NCI-H748 treated with DMSO at 0.1 percent for 48 hours (cell line): Measurements from ENCODE around the gene GALNT18.

Source experiments
- DNase-seq: peaks from one replicate; lab custom pipeline; 2025; lab: John Stamatoyannopoulos, UW

The GALNT18 gene

DNA sequence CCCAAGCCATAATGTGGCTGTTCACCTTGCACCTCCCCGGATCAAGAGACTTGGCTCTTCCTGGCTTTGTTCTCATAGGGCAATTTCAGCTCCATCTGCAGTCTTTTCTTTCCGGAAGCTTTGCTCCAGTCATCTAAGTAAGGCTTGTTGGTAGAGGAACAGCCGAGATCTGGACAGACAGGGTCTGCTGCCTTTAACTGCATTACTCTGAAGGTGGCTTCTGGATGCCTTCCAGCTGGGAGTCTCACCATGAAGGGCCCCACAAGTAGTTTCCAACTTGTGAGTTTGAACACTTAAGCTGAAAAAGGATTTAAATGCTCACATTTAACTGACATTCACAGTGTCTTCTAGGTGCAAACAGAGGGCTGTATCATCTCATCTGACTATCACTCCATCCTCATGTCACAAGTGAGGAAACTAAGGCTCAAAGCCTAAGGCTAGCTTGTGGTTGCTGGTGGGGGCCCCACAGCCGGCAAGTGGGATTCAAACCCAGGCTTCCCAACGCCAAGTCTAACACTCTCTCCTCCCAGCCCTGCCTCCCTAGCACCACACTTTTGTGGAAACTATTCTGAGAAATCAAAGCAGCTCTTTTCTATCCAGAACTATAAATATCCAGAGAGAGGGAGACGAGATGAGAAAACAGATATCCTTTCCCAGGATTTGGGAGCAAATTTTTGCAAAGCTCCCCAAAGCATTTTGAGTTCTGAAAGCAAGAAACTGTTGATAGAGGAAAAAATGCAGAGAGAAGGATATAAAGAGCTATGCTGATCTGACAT lies 58.4 kb downstream of the GALNT18 start:
- no peak for DNase-seq

DNA sequence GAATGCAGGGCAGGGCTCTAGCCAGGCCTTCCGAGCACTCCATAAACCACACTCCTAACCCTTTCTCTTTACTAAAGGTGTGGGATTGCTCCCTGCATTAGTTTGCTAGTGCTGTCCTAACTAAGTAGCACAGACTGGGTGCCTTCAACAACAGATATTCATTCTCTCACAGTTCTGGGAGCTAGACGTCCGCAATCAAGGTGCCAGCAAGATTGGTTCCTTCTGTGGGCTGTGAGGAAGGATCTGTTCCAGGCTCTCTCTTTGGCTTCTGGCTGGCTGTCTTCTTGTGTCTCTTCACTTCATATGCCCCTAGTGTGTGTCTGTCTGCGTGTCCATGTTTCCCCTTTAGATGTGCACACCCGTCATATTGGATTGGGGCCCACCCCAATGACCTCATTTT lies 59.8 kb downstream of the GALNT18 start:
- DNase-seq: no peak

DNA sequence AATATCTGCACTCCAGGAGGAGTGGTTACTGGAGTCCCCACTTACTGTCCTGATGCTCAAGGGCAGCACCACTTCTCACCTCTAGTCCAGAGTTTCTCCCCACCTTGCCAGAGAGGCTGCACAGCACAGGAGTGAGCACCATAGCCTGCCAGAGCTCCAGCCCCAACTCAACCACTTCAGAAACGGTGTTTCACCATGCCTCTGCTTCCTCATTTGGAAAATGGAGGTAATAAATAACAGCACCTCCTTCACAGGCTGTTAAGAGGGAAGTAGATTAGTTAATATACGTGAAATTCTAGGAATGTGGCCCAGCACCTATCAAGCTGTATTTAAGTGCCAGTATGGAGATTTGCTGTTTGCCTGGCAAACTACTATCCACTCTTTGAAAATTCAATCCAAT lies 63.0 kb downstream of the GALNT18 start:
- DNase-seq: no peak

DNA sequence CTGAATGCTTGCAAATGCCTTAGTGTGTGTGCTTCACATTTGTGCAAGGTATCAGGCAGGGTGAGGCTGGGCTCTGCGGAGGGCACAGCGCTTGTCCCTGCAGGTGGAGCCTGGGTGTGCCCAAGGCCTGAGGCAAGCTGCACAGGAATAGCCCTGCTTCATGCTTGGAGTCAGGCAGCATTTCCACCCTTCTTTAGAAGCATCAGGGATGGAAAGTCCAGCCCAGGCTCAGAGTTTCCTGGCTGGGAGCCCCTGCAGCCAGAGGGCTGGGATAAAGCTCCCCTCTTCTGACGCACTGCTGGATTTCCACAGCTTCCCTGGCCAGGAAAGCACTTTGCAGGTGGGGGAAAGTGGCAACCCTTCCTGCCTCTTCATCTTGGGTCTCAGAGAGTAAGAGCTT lies 63.4 kb downstream of the GALNT18 start:
- DNase-seq: no peak

DNA sequence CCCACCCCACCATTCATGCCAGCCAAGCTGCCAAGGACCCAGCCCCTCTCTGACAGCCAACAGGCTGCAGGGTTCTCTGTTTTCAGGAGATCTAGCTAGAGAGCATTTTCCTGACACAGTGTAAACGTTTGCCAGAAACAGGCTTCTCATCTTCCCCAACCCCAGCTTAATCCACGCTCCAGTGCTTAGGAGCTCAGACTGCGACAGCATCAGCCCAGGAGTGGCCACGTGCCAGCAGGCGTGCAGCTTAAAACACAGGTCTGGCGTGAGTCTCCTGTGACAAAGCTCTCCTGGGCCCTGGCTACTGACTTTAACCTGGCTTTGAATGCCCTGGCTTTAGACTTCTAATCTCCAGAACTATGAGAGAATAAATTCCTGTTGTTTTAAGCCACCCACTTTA lies 66.6 kb downstream of the GALNT18 start:
- DNase-seq: no peak

DNA sequence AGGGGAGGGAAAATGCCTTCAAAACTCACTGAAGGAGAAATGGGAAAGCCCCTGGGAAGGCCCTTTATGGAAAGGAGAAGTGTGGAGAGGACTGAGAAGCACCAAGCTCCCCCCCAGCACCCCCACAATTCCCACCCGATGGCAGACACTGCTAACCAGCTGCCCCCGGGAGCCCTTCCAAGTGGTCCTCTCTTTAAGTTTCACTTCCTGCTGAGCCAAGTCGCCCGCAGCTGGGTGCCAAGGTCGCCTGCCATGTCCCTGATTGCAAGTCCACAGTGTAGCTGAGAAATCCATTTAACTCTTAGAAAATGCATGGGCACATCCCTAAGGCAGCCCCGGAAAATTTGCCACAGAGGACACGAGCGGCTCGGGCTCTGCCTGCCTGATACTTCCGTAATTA lies 68.2 kb downstream of the GALNT18 start:
- DNase-seq: no peak

DNA sequence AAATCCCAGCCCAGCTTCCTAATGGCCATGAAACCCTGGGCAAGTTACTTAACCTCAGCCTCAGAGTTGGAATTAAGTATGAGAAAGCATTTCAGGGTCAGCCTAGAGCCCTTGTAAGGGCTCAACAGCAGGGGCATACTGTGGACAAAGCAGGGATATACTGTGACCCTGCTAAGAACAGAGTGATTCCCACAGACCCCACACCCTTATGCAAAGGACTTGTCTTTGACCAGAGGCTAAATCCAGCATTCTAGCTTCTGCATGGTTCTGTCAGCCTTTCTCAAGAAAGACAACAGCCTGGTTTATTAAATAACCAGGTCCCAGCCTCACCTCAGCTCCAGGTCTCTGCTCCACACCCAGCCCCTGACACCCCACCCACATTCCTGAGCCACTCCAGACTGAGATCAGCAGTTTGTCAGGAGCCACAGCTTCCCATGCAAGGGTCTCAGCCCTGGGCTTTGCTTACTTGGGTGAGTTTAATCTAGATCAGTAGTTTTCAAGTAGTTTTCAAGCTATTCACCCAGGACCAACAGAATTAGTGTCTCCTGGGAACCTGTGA lies 69.2 kb downstream of the GALNT18 start:
- DNase-seq: no peak

DNA sequence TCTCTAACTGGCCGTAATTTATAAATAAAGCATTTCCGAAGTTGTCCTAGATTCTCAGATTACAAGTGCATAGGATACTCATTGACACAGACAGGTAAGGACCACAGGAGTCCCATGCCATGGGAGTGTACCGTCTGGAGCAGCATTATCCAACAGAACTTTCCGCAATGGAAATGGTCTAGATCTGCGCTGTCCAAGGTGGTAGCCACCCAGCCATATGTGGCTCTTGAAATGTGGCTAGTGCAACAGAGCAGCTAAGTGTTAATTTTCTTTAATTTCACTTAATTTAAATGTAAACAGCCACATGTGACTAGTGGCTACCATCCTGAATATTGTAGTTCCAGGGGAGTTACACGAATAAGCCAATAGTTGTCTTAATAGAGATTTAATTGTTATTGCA lies 71.3 kb downstream of the GALNT18 start:
- no peak for DNase-seq

DNA sequence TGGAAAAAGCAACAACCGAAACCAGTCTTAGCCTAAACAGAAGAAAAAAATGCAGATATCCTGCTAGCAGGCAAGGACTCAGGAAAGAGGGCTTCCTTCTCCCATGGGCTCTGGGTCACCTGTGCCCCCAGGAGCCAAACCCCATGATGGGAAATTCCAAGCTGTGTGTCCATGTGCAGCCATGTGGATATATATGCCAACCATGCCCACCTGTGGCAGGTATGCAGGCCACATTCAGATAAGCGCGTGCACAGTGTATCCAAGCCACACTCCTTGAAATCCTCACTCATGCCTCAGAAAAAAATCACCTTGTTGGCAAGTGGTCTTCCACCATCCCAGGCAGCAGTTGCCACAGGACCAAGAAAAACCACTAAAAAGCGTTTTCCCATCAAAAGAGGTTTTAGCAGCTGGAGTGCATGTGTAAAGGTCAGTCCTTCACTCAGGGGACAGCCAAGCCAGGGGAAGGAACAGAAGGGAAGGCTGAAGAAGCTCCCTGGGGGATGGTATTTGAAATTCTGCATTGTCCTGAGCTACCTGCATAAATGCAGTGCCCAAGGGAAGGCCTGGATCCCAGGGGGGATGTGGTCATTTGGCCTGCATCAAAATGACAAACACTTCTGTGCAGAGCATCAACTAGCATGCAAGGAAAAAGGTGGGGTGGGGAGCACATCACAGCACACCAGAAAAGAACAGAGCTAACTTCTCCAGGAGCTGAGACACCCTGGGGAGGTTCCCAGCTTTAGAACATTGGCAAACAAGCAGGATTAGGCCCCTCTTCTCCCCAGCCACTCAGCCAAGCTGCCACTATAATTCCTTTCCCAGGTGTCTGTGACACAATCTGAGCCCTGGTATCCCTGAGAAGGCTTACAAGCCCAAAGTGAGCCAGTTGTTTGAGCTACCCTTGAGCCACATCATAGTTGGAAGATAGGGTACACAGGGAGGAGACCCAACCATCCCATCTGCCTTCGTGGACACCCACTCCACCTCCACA lies 76.2 kb downstream of the GALNT18 start:
- DNase-seq: no peak

DNA sequence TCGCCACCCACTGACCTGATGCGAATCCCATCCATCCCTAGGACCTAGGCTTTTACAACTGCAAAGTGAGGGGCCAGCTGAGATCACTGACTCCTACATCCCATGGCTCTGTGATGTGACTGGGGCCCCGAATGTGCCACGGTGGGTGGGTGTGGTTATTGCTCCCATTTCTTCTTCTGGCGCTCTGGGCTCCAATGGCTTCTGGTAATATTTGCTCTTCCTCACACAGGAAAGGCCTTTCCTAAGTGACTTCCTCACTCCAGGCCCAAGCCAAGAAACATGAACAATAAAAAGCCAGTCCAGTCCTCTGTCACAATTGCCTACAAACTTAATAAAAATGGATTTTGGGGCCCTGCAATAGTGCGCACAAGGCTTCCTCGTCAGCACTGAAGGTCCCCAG lies 78.1 kb downstream of the GALNT18 start:
- DNase-seq: no peak

DNA sequence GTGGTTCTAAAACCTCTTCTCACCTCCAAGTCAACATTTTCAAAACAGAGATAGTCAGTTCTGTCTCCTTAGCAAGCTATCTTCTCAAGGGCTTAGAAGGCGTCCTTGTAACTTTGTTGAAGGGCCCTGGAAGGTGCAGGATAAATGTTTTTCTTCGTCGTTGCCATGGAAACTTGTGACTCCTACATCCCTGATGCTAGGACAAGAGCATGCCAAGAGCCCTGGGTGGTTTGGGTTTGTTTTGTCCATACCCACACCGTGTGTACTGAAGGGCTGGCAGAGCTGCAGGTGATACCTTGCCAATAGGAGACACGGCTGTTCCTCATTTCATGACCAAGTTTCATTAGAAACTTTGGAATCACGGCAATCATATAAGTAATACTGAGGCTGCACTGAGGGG lies 81.6 kb downstream of the GALNT18 start:
- DNase-seq: no peak

DNA sequence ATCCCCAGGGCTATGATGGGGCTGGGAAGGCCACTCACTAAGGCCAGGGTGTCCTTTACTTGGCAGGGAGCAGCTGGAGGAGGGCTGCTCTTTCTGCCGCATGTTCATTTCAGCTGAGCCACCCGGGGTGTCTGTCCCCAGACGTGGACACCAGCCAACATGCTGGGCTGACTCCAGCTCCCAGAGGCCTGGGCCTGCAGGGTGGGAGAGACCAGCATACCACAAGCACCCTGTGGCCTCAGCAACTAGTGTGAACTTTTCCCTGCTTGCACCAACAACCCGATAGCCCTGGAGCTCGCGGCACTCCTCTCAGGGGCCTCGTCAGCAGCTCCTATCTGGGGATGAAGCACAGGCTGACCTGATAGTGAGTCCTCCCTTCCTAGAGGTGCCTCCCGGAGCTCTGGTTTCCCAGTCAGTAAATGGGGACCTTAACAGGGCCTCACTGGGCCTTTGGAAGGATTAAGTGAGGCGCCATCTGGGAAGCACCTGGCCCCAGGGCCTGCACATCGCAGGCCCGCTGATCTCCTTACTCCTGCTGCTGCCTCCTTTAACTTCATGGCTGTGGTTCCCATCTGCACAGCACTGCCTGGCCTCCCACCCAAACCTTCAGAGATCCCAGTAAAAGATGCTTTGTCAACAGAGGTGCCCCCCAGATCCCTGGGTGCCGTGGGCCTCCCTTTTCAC lies 83.4 kb downstream of the GALNT18 start:
- DNase-seq: no peak

DNA sequence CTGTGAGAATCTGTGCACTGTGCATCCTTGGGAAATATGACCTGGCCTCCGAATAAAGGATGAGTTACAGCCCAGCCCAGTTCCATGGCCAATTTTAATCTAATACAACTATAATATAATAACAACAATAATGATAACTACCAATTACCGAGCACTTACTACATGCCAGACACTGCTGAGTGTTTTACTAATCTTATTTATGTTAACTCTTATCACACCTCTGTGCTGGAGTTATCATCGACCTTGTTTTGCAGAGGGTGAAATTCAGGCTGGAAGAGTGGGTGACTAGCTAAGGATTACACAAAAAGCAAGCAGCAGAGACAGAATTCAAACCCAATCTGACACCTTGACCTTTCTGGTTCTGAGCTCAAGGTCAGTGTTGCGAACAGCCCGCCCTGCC lies 83.9 kb downstream of the GALNT18 start:
- no peak for DNase-seq

DNA sequence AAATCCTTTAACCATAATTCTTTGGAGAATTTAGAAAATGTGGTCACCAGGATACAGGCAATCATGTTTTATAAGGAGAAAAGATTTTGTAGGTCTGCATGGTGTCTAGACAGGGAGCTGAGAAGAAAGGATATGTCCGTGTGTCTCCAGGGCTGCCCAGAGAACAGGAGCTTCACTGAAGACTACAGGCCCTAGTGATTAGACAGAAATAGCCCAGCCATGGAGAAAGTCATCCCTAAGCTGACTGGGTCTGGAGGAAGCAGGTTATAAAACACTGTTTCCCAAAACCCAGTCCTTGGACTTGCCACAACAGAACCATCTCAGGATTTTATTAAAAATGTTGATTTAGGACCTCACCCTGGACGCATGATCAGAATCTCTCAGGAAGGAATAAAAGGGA lies 84.4 kb downstream of the GALNT18 start:
- no peak for DNase-seq

DNA sequence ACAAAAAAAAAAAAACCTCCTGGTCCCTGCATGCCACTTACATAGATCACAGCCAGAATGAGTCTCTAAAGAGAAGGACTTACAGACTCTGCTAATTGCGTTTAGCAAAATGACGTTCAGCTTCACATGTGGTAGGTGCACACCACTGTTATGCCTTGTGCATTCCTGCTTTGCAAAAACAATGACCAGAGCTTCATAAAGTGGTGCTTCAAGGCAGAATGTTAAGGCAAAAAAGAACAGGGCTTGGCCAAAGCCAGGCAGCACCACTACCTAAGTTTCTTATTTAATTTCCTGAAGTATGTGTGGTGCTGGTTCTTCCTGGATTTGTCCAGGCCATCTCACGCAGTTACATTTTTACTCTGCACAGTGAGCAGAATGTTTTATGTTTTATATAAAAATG lies 85.2 kb downstream of the GALNT18 start:
- no peak for DNase-seq

DNA sequence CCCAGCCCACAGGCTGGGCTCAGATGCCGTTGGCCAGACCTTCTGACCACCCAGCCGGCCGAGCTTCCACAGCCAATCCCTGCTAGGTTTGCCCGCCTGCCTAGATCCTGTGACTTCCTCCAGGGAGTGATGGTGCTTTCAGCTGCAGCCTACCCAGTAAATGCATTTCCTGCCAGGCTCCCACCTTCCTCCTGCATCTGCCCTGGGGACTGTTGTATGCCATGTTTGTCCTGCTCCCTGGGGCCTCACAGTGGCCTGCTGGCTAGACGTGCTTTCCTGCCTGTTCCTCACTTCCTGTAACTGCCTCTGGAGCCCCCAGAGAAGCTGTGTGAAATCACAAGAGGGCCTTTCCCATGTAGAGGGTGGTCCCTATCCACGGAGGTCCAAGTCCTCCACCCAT lies 86.2 kb downstream of the GALNT18 start:
- DNase-seq: no peak

DNA sequence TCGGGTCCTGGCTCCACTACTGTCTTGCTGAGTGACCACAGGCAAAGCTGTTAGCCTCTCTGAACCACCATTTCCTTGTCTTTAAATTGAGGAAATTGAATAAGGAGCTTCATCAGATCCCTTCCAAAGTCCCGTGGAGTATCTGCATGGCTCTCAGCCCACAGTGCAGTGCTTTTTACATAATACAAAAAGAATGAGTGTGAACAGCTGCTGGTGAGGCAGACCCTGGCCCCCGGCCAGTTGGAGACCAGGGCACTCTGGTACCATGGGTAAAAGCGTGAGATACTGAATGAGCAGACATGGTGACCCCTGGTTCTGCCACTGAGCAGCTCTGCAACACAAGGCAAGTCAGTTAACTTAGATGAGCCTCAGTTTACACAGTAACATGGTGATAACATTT lies 86.8 kb downstream of the GALNT18 start:
- DNase-seq: no peak

DNA sequence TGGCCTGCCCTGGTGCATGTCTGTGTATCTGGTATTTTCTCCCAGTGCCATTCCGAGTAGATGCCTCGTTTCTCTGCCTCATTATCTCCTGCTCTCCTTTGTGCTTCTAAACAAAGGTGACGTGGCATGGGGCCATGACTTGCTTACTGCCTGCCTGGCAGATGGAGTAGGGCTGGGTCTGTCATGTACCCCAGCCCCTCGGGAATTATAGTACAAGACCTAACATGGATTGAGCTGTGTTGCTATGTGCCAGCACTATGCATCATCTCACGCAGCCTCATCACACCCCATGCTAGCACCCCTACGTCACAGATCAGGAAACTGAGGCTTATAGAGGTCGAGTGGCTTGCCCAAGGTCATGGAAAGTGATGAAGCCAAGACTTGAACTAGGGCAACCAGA lies 88.1 kb downstream of the GALNT18 start:
- no peak for DNase-seq

DNA sequence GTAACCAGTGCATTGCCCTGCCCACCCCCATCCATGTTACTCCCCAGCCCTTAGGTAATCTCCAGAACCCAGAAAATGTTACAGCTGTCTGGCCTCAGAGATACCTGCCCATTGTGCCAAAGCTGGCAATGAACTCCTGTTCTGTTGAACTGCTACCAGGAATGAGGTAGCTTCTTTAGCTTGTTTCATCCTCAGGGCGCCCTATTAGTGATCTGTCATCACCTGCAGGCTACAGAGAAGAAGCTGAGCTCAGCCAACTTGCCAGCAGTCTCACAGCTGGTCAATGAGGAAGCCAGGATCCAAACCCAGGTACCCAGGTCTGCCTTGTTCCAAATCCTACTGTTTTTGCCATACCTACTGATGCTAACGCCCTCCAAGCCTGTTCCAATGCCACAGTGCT lies 88.7 kb downstream of the GALNT18 start:
- no peak for DNase-seq

DNA sequence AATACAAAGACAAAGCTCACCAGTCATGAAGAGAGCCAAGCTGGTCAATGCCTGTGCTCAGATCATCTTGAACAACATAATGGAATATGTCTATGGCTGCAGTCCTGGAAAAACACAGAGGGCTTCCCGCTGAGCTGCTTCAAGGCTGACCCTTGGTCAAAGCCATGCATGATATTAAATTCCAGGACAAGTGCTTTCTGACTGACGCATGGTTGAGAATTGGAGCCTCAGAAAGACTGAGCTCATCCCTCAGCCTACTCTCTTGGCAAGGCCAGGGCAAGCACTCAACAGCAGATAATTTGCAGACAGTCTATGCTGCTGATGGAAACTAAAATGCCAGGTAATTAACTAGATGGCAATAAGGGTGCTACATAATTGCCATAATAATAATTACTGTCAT lies 89.2 kb downstream of the GALNT18 start:
- no peak for DNase-seq

DNA sequence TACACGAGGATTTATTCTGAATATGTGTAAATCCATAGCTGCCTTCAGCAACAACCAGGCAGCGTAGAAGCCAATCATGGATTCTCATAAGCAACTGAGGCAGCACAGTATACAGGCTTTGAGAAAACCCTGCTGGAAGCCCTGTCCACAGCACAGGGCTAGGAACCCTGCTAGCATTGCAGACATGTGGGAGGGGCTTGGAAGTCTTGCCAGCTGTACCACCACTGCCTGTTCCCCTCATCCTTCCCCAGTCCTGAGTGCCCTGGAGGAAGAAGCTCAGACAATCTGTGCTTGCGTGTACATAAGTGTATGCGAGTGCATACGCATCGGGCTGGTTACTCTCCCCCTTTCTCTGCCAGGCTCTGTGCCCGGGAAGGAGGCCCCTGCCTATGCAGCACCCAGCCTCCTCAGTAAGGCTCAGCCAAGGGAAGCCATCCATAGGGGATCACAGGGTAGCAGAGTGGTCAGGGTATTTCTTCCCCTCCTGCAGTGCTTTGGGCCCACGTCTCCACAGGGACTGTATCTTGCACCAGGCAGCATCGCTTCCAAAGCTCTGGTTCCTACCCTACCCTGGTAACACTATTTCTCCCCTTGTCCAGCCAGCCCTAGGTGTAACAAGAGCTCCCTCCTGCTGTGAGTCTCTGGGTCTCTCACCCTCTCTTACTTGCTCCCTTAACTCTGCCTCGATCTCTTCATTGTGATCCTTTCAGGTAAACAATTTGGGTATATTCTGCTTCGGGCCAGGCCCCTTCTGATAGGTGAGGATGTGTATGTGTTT lies 90.5 kb downstream of the GALNT18 start:
- DNase-seq: no peak

DNA sequence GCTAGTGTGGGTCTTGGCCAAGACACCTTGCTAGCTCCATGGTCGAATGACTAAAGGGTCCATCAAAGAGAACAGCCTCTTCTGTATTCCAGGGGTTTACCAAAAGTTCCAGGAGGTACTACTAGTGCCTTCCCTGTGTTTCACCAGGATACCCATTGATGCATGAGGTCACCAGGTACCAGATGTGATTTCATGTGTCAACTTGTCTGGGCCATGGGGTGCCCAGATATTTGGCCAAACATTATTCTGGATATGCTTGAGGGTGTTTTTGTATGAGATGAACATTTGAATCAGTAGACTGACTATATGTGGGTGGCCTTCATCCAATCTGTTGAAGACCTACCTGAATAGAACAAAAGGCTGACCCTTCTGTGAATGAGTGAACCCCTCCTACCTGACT lies 92.8 kb downstream of the GALNT18 start:
- no peak for DNase-seq
